ENCODE measurements around the gene GRK3. TPM values are rescaled to one million over a fixed set of nuclear protein-coding genes. Genes with fewer than 3 reads are reported as not detected.

The GRK3 gene
- total RNA-seq, 1 experiment from 2014 or later, result 14.6 TPM

- no peaks in the 10 kb centered on the region for H3K9me2 ChIP-seq (ENCODE audit: insufficient read depth)
- no peak for DNase-seq (ENCODE audit: low read depth, low spot score)
- CTCF ChIA-PET, result interaction anchor here (3.9 kb wide), 1 partner anchor 11 kb away, joined by 13 read pairs; no protein-coding TSS in a partner anchor
- H3K36me3 ChIP-seq (ENCODE audit: control insufficient read depth in 1 of 2, insufficient read depth in 2 of 2, low read length in 2 of 2), result no peaks in the 10 kb centered on the region
- H3K27ac ChIP-seq (ENCODE audit: low read depth, low read length), result no peak overlapping the region
- no peaks in the 10 kb centered on the region for H3K27me3 ChIP-seq (ENCODE audit: insufficient read depth, low read length)
- BruUV-seq (replicated peaks), result no TSS peak
- intact Hi-C loops (cut with micrococcal nuclease), result no loop called here
- H3K79me2 ChIP-seq (ENCODE audit: insufficient read depth, low read length), result no peaks in the 10 kb centered on the region
- H4K20me1 ChIP-seq (ENCODE audit: insufficient read depth), result no peaks in the 10 kb centered on the region
- H3K4me1 ChIP-seq (ENCODE audit: control insufficient read depth in 1 of 2, insufficient read depth in 2 of 2, low read length in 2 of 2), result peaks cover 8 to 14% of the 10 kb centered on the region in 2 experiments; a peak in 3 of 4 replicates
- POLR2A ChIA-PET, result no interaction called here
- ATAC-seq, result no peak
- RAD21 ChIA-PET (ENCODE audit: low non-redundant PET in 1 of 2, low total read pairs in 2 of 2, uncharacterized antibody in 2 of 2, unreplicated experiment in 2 of 2), result no interaction called here
- no peak overlapping the region for H3K4me2 ChIP-seq (ENCODE audit: low read length)
- H3K9me3 ChIP-seq (ENCODE audit: control insufficient read depth in 1 of 2, insufficient read depth in 1 of 2, low read depth in 1 of 2, low read length in 2 of 2), result peaks cover 0 to 3% of the 10 kb centered on the region in 2 experiments; a peak in 1 of 4 replicates
- H2AFZ ChIP-seq (ENCODE audit: low read depth, low read length, poor library complexity, severe bottlenecking), result no peak overlapping the region
- H3K9ac ChIP-seq (ENCODE audit: low read length), result no peak overlapping the region
- TF ChIP-seq YY1 (IDR thresholded peaks at IDR 0.05; ENCODE audit: extremely low read depth, insufficient replicate concordance, low read depth, low read length), result no peak
- H3K4me3 ChIP-seq (replicated peaks in 1 of 2; ENCODE audit: low read depth in 1 of 2, low read length in 2 of 2), result no peak overlapping the region
Observed at GRCh38 chr22:25762147-25762546, 197.7 kb downstream of the GRK3 start.

- RAD21 ChIA-PET (ENCODE audit: low non-redundant PET in 1 of 2, low total read pairs in 2 of 2, uncharacterized antibody in 2 of 2, unreplicated experiment in 2 of 2), result no interaction called here
- Histone ChIP-seq H3K9me3 (ENCODE audit: control insufficient read depth in 1 of 2, insufficient read depth in 1 of 2, low read depth in 1 of 2, low read length in 2 of 2) (peaks cover 0 to 3% of the 10 kb centered on the region in 2 experiments; a peak in 1 of 4 replicates), H3K4me3 (replicated peaks in 1 of 2; ENCODE audit: low read depth in 1 of 2, low read length in 2 of 2) (no peak overlapping the region), H3K9ac (ENCODE audit: low read length) (no peak overlapping the region), H3K27me3 (ENCODE audit: insufficient read depth, low read length) (no peaks in the 10 kb centered on the region), H2AFZ (ENCODE audit: low read depth, low read length, poor library complexity, severe bottlenecking) (no peak overlapping the region), H3K27ac (ENCODE audit: low read depth, low read length) (no peak overlapping the region), H4K20me1 (ENCODE audit: insufficient read depth) (no peaks in the 10 kb centered on the region), H3K4me2 (ENCODE audit: low read length) (no peak overlapping the region), H3K9me2 (ENCODE audit: insufficient read depth) (no peaks in the 10 kb centered on the region), H3K36me3 (ENCODE audit: control insufficient read depth in 1 of 2, insufficient read depth in 2 of 2, low read length in 2 of 2) (no peaks in the 10 kb centered on the region), H3K79me2 (ENCODE audit: insufficient read depth, low read length) (no peaks in the 10 kb centered on the region), H3K4me1 (ENCODE audit: control insufficient read depth in 1 of 2, insufficient read depth in 2 of 2, low read length in 2 of 2) (peaks cover 8 to 14% of the 10 kb centered on the region in 2 experiments; a peak in 3 of 4 replicates)
- intact Hi-C loops (cut with micrococcal nuclease), result no loop called here
- POLR2A ChIA-PET, result no interaction called here
- BruUV-seq (replicated peaks), result no TSS peak
- DNase-seq (ENCODE audit: low read depth, low spot score) (no peak), ATAC-seq (no peak)
- CTCF ChIA-PET, result interaction anchor here (3.9 kb wide), 1 partner anchor 10 kb away, joined by 13 read pairs; no protein-coding TSS in a partner anchor
- TF ChIP-seq CTCF (IDR thresholded peaks at IDR 0.05 in 2 of 3, conservative IDR thresholded peaks at IDR 0.05 in 1 of 3; ENCODE audit: borderline replicate concordance in 1 of 3, insufficient read depth in 1 of 3, low read depth in 2 of 3, low read length in 2 of 3), result no peak
- no peak for TF ChIP-seq ZNF274 (IDR thresholded peaks at IDR 0.05; ENCODE audit: low read depth, low read length)
- TF ChIP-seq EZH2phosphoT487 (IDR thresholded peaks at IDR 0.05; ENCODE audit: borderline replicate concordance), result no peak
- TF ChIP-seq SIN3A (IDR thresholded peaks at IDR 0.05; ENCODE audit: low read depth), result no peak
- TF ChIP-seq ZBTB33 (IDR thresholded peaks at IDR 0.05; ENCODE audit: extremely low read depth, insufficient replicate concordance, low read length), result no peak
- no peak for TF ChIP-seq MAX (IDR thresholded peaks at IDR 0.05)
- no peak for TF ChIP-seq ZFX (IDR thresholded peaks at IDR 0.05)
- TF ChIP-seq REST (IDR thresholded peaks at IDR 0.05; ENCODE audit: low read depth), result no peak
- no peak for TF ChIP-seq ELF1 (IDR thresholded peaks at IDR 0.05; ENCODE audit: borderline replicate concordance, low read depth)
- TF ChIP-seq EZH2 (IDR thresholded peaks at IDR 0.05), result no peak
Observed at GRCh38 chr22:25763239-25763777, 198.8 kb downstream of the GRK3 start.
